ENCODE measurements around the gene SZRD1. TPM values are rescaled to one million over a fixed set of nuclear protein-coding genes. Genes with fewer than 3 reads are reported as not detected.
A peak's percentile ranks its signal among the peaks of the same experiment; 100 is the strongest.

Gene SZRD1
- total and polyA plus RNA-seq, 9 of the 15 experiments (the other 6 are each of a cell fraction or from before 2014, with no cell fraction given): 3.9 to 149 (median 82.5) TPM

- Histone ChIP-seq H4K20me1 (replicated peaks; ENCODE audit: control insufficient read depth, insufficient read depth, low read length) (no peaks in the 10 kb centered on the region), H3K4me2 (ENCODE audit: insufficient read depth, low read length) (no peak overlapping the region), H3K79me2 (ENCODE audit: control insufficient read depth, insufficient read depth, low read length) (no peaks in the 10 kb centered on the region), H3K27ac (ENCODE audit: extremely low read depth, low read depth, low read length) (no peak overlapping the region), H3K9ac (ENCODE audit: insufficient read depth in 1 of 2, low read depth in 2 of 2, low read length in 2 of 2) (peak overlapping the region in 1 of 2 experiments; percentile 82; a peak in 1 of 4 replicates), H3K9me3 (replicated peaks; ENCODE audit: control insufficient read depth, insufficient read depth, low read depth, low read length) (no peaks in the 10 kb centered on the region), H3K4me1 (replicated peaks in 1 of 2; ENCODE audit: control insufficient read depth in 2 of 2, insufficient read depth in 2 of 2, low read length in 2 of 2) (peaks cover 0 to 15% of the 10 kb centered on the region in 2 experiments; a peak in 3 of 5 replicates), H3K36me3 (ENCODE audit: control insufficient read depth, insufficient read depth, low read length) (no peaks in the 10 kb centered on the region), H3K27me3 (ENCODE audit: control insufficient read depth in 2 of 2, insufficient read depth in 2 of 2, low read length in 2 of 2) (no peaks in the 10 kb centered on the region; a peak in 1 of 5 replicates), H3K9me1 (ENCODE audit: control insufficient read depth, insufficient read depth, low read length) (peaks cover 5% of the 10 kb centered on the region), H3K4me3 (no peak overlapping the region), H2AFZ (ENCODE audit: low read depth, low read length) (peak overlapping the region; percentile 79)
- intact Hi-C loops (cut with micrococcal nuclease): no loop called here
- TF ChIP-seq ZNF449 (CRISPR knock-in tag; IDR thresholded peaks at IDR 0.05) (no peak), ZFX (CRISPR knock-in tag; IDR thresholded peaks at IDR 0.05) (peak; percentile 27; the same call in 1 of the 2 replicates)
- 57% methylated on average over 24 of the region's 25 CpGs for whole genome bisulfite sequencing (ENCODE audit: insufficient coverage, low coverage, missing lambda C conversion rate)
- FAIRE-seq (no peak), ATAC-seq (peak; percentile 54; the same call in 2 of the 3 replicates), DNase-seq (ENCODE audit: extremely low read depth in 1 of 4, low spot score in 3 of 4) (no peak)
- POLR2A ChIA-PET: interaction anchor here (0.6 to 3.1 kb wide), 5 partner anchors 9 to 542 kb away, joined by 3 to 17 read pairs (median 3); no protein-coding TSS in a partner anchor
- BruUV-seq (replicated peaks): no TSS peak
- in situ Hi-C loops (cut with MboI): no loop called here
- CTCF ChIA-PET (ENCODE audit: low intra/inter-chr PET ratio): no interaction called here
These were observed 42.6 kb downstream of the SZRD1 start for GRCh38 chr1:16409536-16410152.

- BruUV-seq (replicated peaks): no TSS peak
- peaks cover 5% of the 10 kb centered on the region for H3K9me1 ChIP-seq (ENCODE audit: control insufficient read depth, insufficient read depth, low read length)
- H3K9ac ChIP-seq (ENCODE audit: insufficient read depth in 1 of 2, low read depth in 2 of 2, low read length in 2 of 2): no peak overlapping the region
- no peak for ATAC-seq
- FAIRE-seq: no peak
- no peaks in the 10 kb centered on the region for H3K9me3 ChIP-seq (replicated peaks; ENCODE audit: control insufficient read depth, insufficient read depth, low read depth, low read length)
- no peak for DNase-seq (ENCODE audit: extremely low read depth in 1 of 4, low spot score in 3 of 4)
- no peaks in the 10 kb centered on the region for H3K79me2 ChIP-seq (ENCODE audit: control insufficient read depth, insufficient read depth, low read length)
- ChIA-PET POLR2A (interaction anchor here (0.6 to 3.1 kb wide), 2 partner anchors 10 to 43 kb away, joined by 4 to 17 read pairs; no protein-coding TSS in a partner anchor), CTCF (ENCODE audit: low intra/inter-chr PET ratio) (no interaction called here)
- H2AFZ ChIP-seq (ENCODE audit: low read depth, low read length): no peak overlapping the region
- H3K4me3 ChIP-seq: no peak overlapping the region
- in situ Hi-C loops (cut with MboI) (no loop called here), intact Hi-C loops (cut with micrococcal nuclease) (no loop called here)
- no peaks in the 10 kb centered on the region; a peak in 2 of 5 replicates for H3K27me3 ChIP-seq (ENCODE audit: control insufficient read depth in 2 of 2, insufficient read depth in 2 of 2, low read length in 2 of 2)
- H3K36me3 ChIP-seq (ENCODE audit: control insufficient read depth, insufficient read depth, low read length): no peaks in the 10 kb centered on the region
- peaks cover 0 to 13% of the 10 kb centered on the region in 2 experiments; a peak in 2 of 5 replicates for H3K4me1 ChIP-seq (replicated peaks in 1 of 2; ENCODE audit: control insufficient read depth in 2 of 2, insufficient read depth in 2 of 2, low read length in 2 of 2)
- no peaks in the 10 kb centered on the region for H4K20me1 ChIP-seq (replicated peaks; ENCODE audit: control insufficient read depth, insufficient read depth, low read length)
- H3K27ac ChIP-seq (ENCODE audit: extremely low read depth, low read depth, low read length): no peak overlapping the region
- WGBS (ENCODE audit: insufficient coverage, low coverage, missing lambda C conversion rate): 79% methylated on average over 5 of the region's 5 CpGs
- H3K4me2 ChIP-seq (ENCODE audit: insufficient read depth, low read length): no peak overlapping the region
- TF ChIP-seq ARID4B (CRISPR knock-in tag; IDR thresholded peaks at IDR 0.05) (no peak), FOS (IDR thresholded peaks at IDR 0.05; ENCODE audit: extremely low read depth, insufficient read length) (no peak), CCAR2 (IDR thresholded peaks at IDR 0.05; ENCODE audit: low read depth, low read length) (no peak)
These were observed 43.8 kb downstream of the SZRD1 start for GRCh38 chr1:16410803-16411202.
